ENCODE measurements around the gene MT3.

- TF ChIP-seq CTCF (IDR thresholded peaks at IDR 0.05) = no peak
- no peak for TF ChIP-seq EZH2phosphoT487 (IDR thresholded peaks at IDR 0.05)
- no peak for TF ChIP-seq EZH2 (IDR thresholded peaks at IDR 0.05)
Measured at GRCh38 chr16:56593573-56594291, 4.4 kb downstream of the MT3 start.

All from neural progenitor cell (in vitro differentiated cells).